K562 (cell line): Measurements from ENCODE around the gene ADD1.

Experiments
- CHD4 ChIP-seq: fragments of 200-600 bp; sonication (generic); IDR thresholded peaks from 3 replicates; pipeline ENCODE4 v1.6.1; 2012; ENCODE audit warnings: low read depth, mild to moderate bottlenecking, mixed read lengths, low read length, inconsistent platforms; ENCODE audit not compliant: insufficient read depth, insufficient replicate concordance, poor library complexity, severe bottlenecking
- SMC3 ChIP-seq: conservative IDR thresholded peaks from 2 replicates; pipeline ENCODE4 v1.6.1; 2011; ENCODE audit warnings: low read depth, low read length, improper control_type of control experiment; ENCODE audit not compliant: insufficient read depth
- ZSCAN29 ChIP-seq: fragments of 450-650 bp; IDR thresholded peaks from 2 replicates; pipeline ENCODE4 v1.6.1; 2017
- TF ChIP-seq, protein P1 (sequence below): sonication (generic); formaldehyde crosslinking; IDR thresholded peaks from 2 replicates; pipeline ENCODE4 v1.8.0; 2023; ENCODE audit warnings: missing genetic modification reagents, mild to moderate bottlenecking, borderline replicate concordance
- TF ChIP-seq, protein P2 (sequence below): IDR thresholded peaks from 2 replicates; pipeline ENCODE4 v1.6.1; 2016; ENCODE audit warnings: missing genetic modification characterization, missing compliant biosample characterization

DNA sequence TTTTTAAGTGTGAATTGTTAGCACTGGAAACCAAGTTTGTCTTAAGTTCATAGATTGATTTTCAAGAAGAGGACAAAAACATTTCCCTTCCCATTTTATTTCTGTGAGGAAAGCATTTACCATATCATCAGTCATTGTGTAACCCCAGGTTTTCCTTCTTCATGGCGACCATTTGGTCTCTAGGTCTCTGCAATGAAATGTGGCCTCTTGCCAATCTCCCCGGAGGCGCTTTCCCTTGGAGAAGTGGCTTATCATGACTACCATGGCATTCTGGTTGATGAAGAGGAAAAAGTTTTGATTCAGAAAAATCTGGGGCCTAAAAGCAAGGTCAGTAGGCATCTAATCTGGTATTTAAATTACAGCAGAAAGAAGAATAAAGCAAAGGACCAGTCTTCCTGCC lies 54.4 kb downstream of the ADD1 start:
- TF ChIP-seq, protein P1, sequence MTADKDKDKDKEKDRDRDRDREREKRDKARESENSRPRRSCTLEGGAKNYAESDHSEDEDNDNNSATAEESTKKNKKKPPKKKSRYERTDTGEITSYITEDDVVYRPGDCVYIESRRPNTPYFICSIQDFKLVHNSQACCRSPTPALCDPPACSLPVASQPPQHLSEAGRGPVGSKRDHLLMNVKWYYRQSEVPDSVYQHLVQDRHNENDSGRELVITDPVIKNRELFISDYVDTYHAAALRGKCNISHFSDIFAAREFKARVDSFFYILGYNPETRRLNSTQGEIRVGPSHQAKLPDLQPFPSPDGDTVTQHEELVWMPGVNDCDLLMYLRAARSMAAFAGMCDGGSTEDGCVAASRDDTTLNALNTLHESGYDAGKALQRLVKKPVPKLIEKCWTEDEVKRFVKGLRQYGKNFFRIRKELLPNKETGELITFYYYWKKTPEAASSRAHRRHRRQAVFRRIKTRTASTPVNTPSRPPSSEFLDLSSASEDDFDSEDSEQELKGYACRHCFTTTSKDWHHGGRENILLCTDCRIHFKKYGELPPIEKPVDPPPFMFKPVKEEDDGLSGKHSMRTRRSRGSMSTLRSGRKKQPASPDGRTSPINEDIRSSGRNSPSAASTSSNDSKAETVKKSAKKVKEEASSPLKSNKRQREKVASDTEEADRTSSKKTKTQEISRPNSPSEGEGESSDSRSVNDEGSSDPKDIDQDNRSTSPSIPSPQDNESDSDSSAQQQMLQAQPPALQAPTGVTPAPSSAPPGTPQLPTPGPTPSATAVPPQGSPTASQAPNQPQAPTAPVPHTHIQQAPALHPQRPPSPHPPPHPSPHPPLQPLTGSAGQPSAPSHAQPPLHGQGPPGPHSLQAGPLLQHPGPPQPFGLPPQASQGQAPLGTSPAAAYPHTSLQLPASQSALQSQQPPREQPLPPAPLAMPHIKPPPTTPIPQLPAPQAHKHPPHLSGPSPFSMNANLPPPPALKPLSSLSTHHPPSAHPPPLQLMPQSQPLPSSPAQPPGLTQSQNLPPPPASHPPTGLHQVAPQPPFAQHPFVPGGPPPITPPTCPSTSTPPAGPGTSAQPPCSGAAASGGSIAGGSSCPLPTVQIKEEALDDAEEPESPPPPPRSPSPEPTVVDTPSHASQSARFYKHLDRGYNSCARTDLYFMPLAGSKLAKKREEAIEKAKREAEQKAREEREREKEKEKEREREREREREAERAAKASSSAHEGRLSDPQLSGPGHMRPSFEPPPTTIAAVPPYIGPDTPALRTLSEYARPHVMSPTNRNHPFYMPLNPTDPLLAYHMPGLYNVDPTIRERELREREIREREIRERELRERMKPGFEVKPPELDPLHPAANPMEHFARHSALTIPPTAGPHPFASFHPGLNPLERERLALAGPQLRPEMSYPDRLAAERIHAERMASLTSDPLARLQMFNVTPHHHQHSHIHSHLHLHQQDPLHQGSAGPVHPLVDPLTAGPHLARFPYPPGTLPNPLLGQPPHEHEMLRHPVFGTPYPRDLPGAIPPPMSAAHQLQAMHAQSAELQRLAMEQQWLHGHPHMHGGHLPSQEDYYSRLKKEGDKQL (CRISPR knock-in tag) = no peak
- TF ChIP-seq, protein P2, sequence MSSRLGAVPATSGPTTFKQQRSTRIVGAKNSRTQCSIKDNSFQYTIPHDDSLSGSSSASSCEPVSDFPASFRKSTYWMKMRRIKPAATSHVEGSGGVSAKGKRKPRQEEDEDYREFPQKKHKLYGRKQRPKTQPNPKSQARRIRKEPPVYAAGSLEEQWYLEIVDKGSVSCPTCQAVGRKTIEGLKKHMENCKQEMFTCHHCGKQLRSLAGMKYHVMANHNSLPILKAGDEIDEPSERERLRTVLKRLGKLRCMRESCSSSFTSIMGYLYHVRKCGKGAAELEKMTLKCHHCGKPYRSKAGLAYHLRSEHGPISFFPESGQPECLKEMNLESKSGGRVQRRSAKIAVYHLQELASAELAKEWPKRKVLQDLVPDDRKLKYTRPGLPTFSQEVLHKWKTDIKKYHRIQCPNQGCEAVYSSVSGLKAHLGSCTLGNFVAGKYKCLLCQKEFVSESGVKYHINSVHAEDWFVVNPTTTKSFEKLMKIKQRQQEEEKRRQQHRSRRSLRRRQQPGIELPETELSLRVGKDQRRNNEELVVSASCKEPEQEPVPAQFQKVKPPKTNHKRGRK = no peak
- TF ChIP-seq CHD4 (no peak), SMC3 (no peak), ZSCAN29 (no peak)
